HFFc6 (cell line): Measurements from ENCODE around the gene ADGRL3. TPM values are rescaled to one million over a fixed set of nuclear protein-coding genes. Genes with fewer than 3 reads are reported as not detected.

ENCODE experiments used
- DNase-seq: peaks from one replicate; pipeline ENCODE4 v3.0.0-alpha.2; 2018
- H3K27ac Mint-ChIP-seq: 2 replicates; pipeline ENCODE4 v1.8.0; 2020; ENCODE audit warnings: mild to moderate bottlenecking, mixed read lengths
- H3K27me3 Mint-ChIP-seq: 2 replicates; pipeline ENCODE4 v1.8.0; 2021; ENCODE audit warnings: mild to moderate bottlenecking, moderate library complexity, mixed read lengths; ENCODE audit not compliant: insufficient read depth
- H3K36me3 Mint-ChIP-seq: 2 replicates; pipeline ENCODE4 v1.8.0; 2021; ENCODE audit warnings: low read depth, mixed read lengths
- H3K4me1 Mint-ChIP-seq: 2 replicates; pipeline ENCODE4 v1.8.0; 2020; ENCODE audit warnings: low read depth, mixed read lengths
- H3K4me3 Mint-ChIP-seq: 2 replicates; pipeline ENCODE4 v1.8.0; 2020; ENCODE audit warnings: mild to moderate bottlenecking, moderate library complexity, mixed read lengths
- H3K9me3 Mint-ChIP-seq: 2 replicates; pipeline ENCODE4 v1.8.0; 2020; ENCODE audit warnings: mild to moderate bottlenecking, mixed read lengths
- CTCF ChIP-seq: fragments of 200-600 bp; sonication (generic); IDR thresholded peaks from 2 replicates; pipeline ENCODE4 v1.5.0; 2021; ENCODE audit warnings: antibody characterized with exemption, mild to moderate bottlenecking
- total RNA-seq, 6 experiments: library from RNA; stranded (reverse); fragmentation: NEBNext Ultra II Directional; extraction: Animal tissue kit (Norgen Biotek cat#: 25700); gene quantifications; 2 replicates in 1 of 6; 3 replicates in 5 of 6; pipeline ENCODE4 v1.2.3, GENCODE V29; 2021

Gene ADGRL3
- total RNA-seq, 6 experiments from 2014 or later = not detected

GRCh38 chr4:61853041-61853440 lies 652.9 kb downstream of the ADGRL3 start:
- TF ChIP-seq CTCF = no peak
- H3K4me1 Mint-ChIP-seq = no peaks in the 10 kb centered on the region
- H3K9me3 Mint-ChIP-seq = peaks cover 21% of the 10 kb centered on the region
- DNase-seq = no peak
- no peak overlapping the region for H3K4me3 Mint-ChIP-seq
- no peak overlapping the region for H3K27ac Mint-ChIP-seq
- no peaks in the 10 kb centered on the region for H3K27me3 Mint-ChIP-seq
- H3K36me3 Mint-ChIP-seq = peaks cover 6% of the 10 kb centered on the region; the same call in 1 of the 2 replicates

- DNase-seq = no peak
- TF ChIP-seq CTCF = no peak
- Mint-ChIP-seq H3K9me3 (peaks cover 35% of the 10 kb centered on the region), H3K27ac (no peak overlapping the region), H3K4me3 (no peak overlapping the region), H3K36me3 (peaks cover 6% of the 10 kb centered on the region; the same call in 1 of the 2 replicates), H3K27me3 (no peaks in the 10 kb centered on the region), H3K4me1 (no peaks in the 10 kb centered on the region)
Observed at GRCh38 chr4:61860376-61860775, 660.2 kb downstream of the ADGRL3 start.

GRCh38 chr4:61864286-61864685 lies 664.2 kb downstream of the ADGRL3 start:
- Mint-ChIP-seq H3K4me1 (no peaks in the 10 kb centered on the region), H3K27me3 (no peaks in the 10 kb centered on the region; the same call in 1 of the 2 replicates), H3K4me3 (no peak overlapping the region), H3K9me3 (peaks cover 41% of the 10 kb centered on the region), H3K27ac (no peak overlapping the region), H3K36me3 (no peaks in the 10 kb centered on the region)
- TF ChIP-seq CTCF = no peak
- DNase-seq = no peak

GRCh38 chr4:61866378-61867030 lies 666.4 kb downstream of the ADGRL3 start:
- no peak overlapping the region for H3K27ac Mint-ChIP-seq
- H3K36me3 Mint-ChIP-seq = no peaks in the 10 kb centered on the region
- DNase-seq = no peak
- no peak for TF ChIP-seq CTCF
- no peaks in the 10 kb centered on the region for H3K4me1 Mint-ChIP-seq
- H3K4me3 Mint-ChIP-seq = no peak overlapping the region
- H3K27me3 Mint-ChIP-seq = no peaks in the 10 kb centered on the region; the same call in 1 of the 2 replicates
- peaks cover 42% of the 10 kb centered on the region for H3K9me3 Mint-ChIP-seq

- TF ChIP-seq CTCF = no peak
- Mint-ChIP-seq H3K27me3 (no peaks in the 10 kb centered on the region; the same call in none of the 2 replicates), H3K9me3 (peaks cover 39% of the 10 kb centered on the region), H3K4me1 (no peaks in the 10 kb centered on the region), H3K4me3 (no peak overlapping the region), H3K36me3 (no peaks in the 10 kb centered on the region), H3K27ac (no peak overlapping the region)
- no peak for DNase-seq
Observed at GRCh38 chr4:61872983-61873382, 672.9 kb downstream of the ADGRL3 start.
